ENCODE results near the gene ZC3H12D. TPM values are rescaled to one million over a fixed set of nuclear protein-coding genes. Genes with fewer than 3 reads are reported as not detected.

The ZC3H12D gene
- total and polyA plus RNA-seq, 9 of the 15 experiments (the other 6 are each of a cell fraction or from before 2014, with no cell fraction given), result 0.04 to 0.27 (median 0.05) TPM; not detected in 3

- TF ChIP-seq HIVEP1 (CRISPR knock-in tag; IDR thresholded peaks at IDR 0.05) (no peak), RBM14 (IDR thresholded peaks at IDR 0.05; ENCODE audit: borderline replicate concordance, insufficient read depth, low read depth, low read length) (no peak), KAT8 (IDR thresholded peaks at IDR 0.05; ENCODE audit: low read depth) (no peak), DPF2 (IDR thresholded peaks at IDR 0.05) (no peak), SRF (CRISPR knock-in tag; IDR thresholded peaks at IDR 0.05) (no peak)
Observed at GRCh38 chr6:149425754-149426153, 59.1 kb downstream of the ZC3H12D start (continued).

DNA sequence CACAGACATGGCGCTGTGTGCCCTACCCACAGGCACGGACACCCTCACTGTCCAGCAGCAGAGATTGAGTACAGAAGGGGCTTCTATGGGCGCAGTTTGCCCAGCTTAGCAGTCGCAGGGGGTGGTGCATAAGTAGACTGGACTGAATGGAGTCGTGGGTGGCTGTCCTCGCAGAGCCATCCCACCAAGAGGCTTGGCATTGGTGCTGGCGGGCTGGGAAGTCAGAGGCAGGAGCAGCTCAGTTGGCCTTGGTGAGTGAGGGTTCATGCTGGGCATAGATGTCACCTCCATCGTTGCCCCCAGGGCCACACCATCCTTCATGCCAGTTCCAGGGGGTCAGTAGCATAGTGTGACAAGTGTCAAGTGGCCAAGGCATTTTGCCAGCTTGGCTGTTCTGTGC lies 59.6 kb downstream of the ZC3H12D start:
- CTCF ChIA-PET (ENCODE audit: low intra/inter-chr PET ratio), result no interaction called here
- Histone ChIP-seq H3K27me3 (ENCODE audit: control insufficient read depth in 2 of 2, insufficient read depth in 2 of 2, low read length in 2 of 2) (peaks cover 49 to 82% of the 10 kb centered on the region in 2 experiments), H3K9me3 (replicated peaks; ENCODE audit: control insufficient read depth, insufficient read depth, low read depth, low read length) (no peaks in the 10 kb centered on the region), H3K9me1 (ENCODE audit: control insufficient read depth, insufficient read depth, low read length) (no peaks in the 10 kb centered on the region), H4K20me1 (replicated peaks; ENCODE audit: control insufficient read depth, insufficient read depth, low read length) (0 out of 2 replicates have a peak, but pooled peaks cover 3% of the 10 kb centered on the region), H3K4me2 (ENCODE audit: insufficient read depth, low read length) (no peak overlapping the region), H3K9ac (ENCODE audit: insufficient read depth in 1 of 2, low read depth in 2 of 2, low read length in 2 of 2) (no peak overlapping the region; a peak in 1 of 4 replicates), H3K27ac (ENCODE audit: extremely low read depth, low read depth, low read length) (no peak overlapping the region), H3K36me3 (ENCODE audit: control insufficient read depth, insufficient read depth, low read length) (no peaks in the 10 kb centered on the region), H3K4me3 (no peak overlapping the region), H2AFZ (ENCODE audit: low read depth, low read length) (no peak overlapping the region), H3K79me2 (ENCODE audit: control insufficient read depth, insufficient read depth, low read length) (no peaks in the 10 kb centered on the region), H3K4me1 (replicated peaks in 1 of 2; ENCODE audit: control insufficient read depth in 2 of 2, insufficient read depth in 2 of 2, low read length in 2 of 2) (no peaks in the 10 kb centered on the region)
- DNase-seq (ENCODE audit: extremely low read depth in 1 of 4, low spot score in 3 of 4), result no peak
- ATAC-seq, result no peak
- intact Hi-C loops (cut with micrococcal nuclease), result loop anchor here (5.0 kb wide), 1 partner anchor 108 kb away; the partner anchor contains the start of gene TAB2
- 3% methylated on average over 8 of the region's 8 CpGs for WGBS (ENCODE audit: insufficient coverage, low coverage, missing lambda C conversion rate)
- POLR2A ChIA-PET, result interaction anchor here (0.5 to 0.6 kb wide), 2 partner anchors 26 to 501 kb away, joined by 3 read pairs; no protein-coding TSS in a partner anchor
- in situ Hi-C loops (cut with MboI), result loop anchor here (5.0 to 25.0 kb wide), 3 partner anchors 333 to 863 kb away; no protein-coding TSS in a partner anchor
- no TSS peak for BruUV-seq (replicated peaks)
- FAIRE-seq, result no peak
- TF ChIP-seq SNAPC5 (CRISPR knock-in tag; IDR thresholded peaks at IDR 0.05) (no peak), ETS2 (tag; IDR thresholded peaks at IDR 0.05; ENCODE audit: borderline replicate concordance, poor library complexity, severe bottlenecking) (no peak), POLR2G (IDR thresholded peaks at IDR 0.05; ENCODE audit: low read depth, low read length) (no peak)
- TF ChIP-seq, protein P1, sequence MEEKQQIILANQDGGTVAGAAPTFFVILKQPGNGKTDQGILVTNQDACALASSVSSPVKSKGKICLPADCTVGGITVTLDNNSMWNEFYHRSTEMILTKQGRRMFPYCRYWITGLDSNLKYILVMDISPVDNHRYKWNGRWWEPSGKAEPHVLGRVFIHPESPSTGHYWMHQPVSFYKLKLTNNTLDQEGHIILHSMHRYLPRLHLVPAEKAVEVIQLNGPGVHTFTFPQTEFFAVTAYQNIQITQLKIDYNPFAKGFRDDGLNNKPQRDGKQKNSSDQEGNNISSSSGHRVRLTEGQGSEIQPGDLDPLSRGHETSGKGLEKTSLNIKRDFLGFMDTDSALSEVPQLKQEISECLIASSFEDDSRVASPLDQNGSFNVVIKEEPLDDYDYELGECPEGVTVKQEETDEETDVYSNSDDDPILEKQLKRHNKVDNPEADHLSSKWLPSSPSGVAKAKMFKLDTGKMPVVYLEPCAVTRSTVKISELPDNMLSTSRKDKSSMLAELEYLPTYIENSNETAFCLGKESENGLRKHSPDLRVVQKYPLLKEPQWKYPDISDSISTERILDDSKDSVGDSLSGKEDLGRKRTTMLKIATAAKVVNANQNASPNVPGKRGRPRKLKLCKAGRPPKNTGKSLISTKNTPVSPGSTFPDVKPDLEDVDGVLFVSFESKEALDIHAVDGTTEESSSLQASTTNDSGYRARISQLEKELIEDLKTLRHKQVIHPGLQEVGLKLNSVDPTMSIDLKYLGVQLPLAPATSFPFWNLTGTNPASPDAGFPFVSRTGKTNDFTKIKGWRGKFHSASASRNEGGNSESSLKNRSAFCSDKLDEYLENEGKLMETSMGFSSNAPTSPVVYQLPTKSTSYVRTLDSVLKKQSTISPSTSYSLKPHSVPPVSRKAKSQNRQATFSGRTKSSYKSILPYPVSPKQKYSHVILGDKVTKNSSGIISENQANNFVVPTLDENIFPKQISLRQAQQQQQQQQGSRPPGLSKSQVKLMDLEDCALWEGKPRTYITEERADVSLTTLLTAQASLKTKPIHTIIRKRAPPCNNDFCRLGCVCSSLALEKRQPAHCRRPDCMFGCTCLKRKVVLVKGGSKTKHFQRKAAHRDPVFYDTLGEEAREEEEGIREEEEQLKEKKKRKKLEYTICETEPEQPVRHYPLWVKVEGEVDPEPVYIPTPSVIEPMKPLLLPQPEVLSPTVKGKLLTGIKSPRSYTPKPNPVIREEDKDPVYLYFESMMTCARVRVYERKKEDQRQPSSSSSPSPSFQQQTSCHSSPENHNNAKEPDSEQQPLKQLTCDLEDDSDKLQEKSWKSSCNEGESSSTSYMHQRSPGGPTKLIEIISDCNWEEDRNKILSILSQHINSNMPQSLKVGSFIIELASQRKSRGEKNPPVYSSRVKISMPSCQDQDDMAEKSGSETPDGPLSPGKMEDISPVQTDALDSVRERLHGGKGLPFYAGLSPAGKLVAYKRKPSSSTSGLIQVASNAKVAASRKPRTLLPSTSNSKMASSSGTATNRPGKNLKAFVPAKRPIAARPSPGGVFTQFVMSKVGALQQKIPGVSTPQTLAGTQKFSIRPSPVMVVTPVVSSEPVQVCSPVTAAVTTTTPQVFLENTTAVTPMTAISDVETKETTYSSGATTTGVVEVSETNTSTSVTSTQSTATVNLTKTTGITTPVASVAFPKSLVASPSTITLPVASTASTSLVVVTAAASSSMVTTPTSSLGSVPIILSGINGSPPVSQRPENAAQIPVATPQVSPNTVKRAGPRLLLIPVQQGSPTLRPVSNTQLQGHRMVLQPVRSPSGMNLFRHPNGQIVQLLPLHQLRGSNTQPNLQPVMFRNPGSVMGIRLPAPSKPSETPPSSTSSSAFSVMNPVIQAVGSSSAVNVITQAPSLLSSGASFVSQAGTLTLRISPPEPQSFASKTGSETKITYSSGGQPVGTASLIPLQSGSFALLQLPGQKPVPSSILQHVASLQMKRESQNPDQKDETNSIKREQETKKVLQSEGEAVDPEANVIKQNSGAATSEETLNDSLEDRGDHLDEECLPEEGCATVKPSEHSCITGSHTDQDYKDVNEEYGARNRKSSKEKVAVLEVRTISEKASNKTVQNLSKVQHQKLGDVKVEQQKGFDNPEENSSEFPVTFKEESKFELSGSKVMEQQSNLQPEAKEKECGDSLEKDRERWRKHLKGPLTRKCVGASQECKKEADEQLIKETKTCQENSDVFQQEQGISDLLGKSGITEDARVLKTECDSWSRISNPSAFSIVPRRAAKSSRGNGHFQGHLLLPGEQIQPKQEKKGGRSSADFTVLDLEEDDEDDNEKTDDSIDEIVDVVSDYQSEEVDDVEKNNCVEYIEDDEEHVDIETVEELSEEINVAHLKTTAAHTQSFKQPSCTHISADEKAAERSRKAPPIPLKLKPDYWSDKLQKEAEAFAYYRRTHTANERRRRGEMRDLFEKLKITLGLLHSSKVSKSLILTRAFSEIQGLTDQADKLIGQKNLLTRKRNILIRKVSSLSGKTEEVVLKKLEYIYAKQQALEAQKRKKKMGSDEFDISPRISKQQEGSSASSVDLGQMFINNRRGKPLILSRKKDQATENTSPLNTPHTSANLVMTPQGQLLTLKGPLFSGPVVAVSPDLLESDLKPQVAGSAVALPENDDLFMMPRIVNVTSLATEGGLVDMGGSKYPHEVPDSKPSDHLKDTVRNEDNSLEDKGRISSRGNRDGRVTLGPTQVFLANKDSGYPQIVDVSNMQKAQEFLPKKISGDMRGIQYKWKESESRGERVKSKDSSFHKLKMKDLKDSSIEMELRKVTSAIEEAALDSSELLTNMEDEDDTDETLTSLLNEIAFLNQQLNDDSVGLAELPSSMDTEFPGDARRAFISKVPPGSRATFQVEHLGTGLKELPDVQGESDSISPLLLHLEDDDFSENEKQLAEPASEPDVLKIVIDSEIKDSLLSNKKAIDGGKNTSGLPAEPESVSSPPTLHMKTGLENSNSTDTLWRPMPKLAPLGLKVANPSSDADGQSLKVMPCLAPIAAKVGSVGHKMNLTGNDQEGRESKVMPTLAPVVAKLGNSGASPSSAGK (IDR thresholded peaks at IDR 0.05), result no peak

Measured in K562 (cell line).